K562 (cell line): ENCODE measurements around the gene C1QBP. TPM values are rescaled to one million over a fixed set of nuclear protein-coding genes. Genes with fewer than 3 reads are reported as not detected.
A peak's percentile ranks its signal among the peaks of the same experiment; 100 is the strongest.

Experiments used
- BCL6 ChIP-seq: fragments of 250-450 bp; sonication (Bioruptor Pico); IDR thresholded peaks from 2 replicates; pipeline ENCODE4 v1.4.0; 2020
- CXXC5 ChIP-seq: fragments of 250-450 bp; sonication (Bioruptor Pico); IDR thresholded peaks from 2 replicates; pipeline ENCODE4 v1.8.0; 2022; ENCODE audit warnings: inconsistent platforms, mild to moderate bottlenecking, moderate library complexity
- E2F3 ChIP-seq: fragments of 250-450 bp; sonication (Bioruptor Pico); IDR thresholded peaks from 2 replicates; pipeline ENCODE4 v1.4.0; 2020; ENCODE audit warnings: mild to moderate bottlenecking
- ELF2 ChIP-seq: fragments of 250-450 bp; sonication (Bioruptor Pico); IDR thresholded peaks from 2 replicates; pipeline ENCODE4 v1.5.0; 2021; ENCODE audit warnings: mild to moderate bottlenecking
- FOXM1 ChIP-seq, 2 experiments: fragments of 450-650 bp in 1 of 2; sonication (generic) in 1 of 2; formaldehyde crosslinking in 1 of 2; IDR thresholded peaks; 2 replicates each; pipeline versions ENCODE4 v1.6.1 to v1.9.0; 2017 to 2022; ENCODE audit warnings: low read depth in 2 of 2, mild to moderate bottlenecking in 2 of 2, missing genetic modification reagents in 1 of 2, moderate library complexity in 1 of 2
- KLF1 ChIP-seq: fragments of 450-650 bp; IDR thresholded peaks from 2 replicates; pipeline ENCODE4 v1.6.1; 2016; ENCODE audit warnings: missing genetic modification characterization, missing compliant biosample characterization
- MCM2 ChIP-seq: fragments of 450-650 bp; IDR thresholded peaks from 2 replicates; pipeline ENCODE4 v1.6.1; 2017; ENCODE audit warnings: low read depth, mild to moderate bottlenecking
- PBX2 ChIP-seq, 2 experiments: IDR thresholded peaks in 1 of 2; conservative IDR thresholded peaks in 1 of 2; 2 replicates each; pipeline ENCODE4 v1.6.1; 2016; ENCODE audit warnings: low read depth in 2 of 2, mild to moderate bottlenecking in 1 of 2, missing compliant biosample characterization in 1 of 2, missing genetic modification characterization in 1 of 2, moderate library complexity in 1 of 2
- POLR2G ChIP-seq: fragments of 200-400 bp; formaldehyde crosslinking; IDR thresholded peaks from 2 replicates; pipeline ENCODE4 v1.6.1; 2017; ENCODE audit warnings: low read depth, mild to moderate bottlenecking, antibody characterized with exemption, low read length, moderate library complexity
- RBM25 ChIP-seq: fragments of 200-400 bp; formaldehyde crosslinking; IDR thresholded peaks from 2 replicates; pipeline ENCODE4 v1.6.1; 2018; ENCODE audit warnings: low read length, low read depth, moderate library complexity; ENCODE audit not compliant: severe bottlenecking
- ZNF696 ChIP-seq: fragments of 250-450 bp; sonication (Bioruptor Pico); conservative IDR thresholded peaks from 2 replicates; pipeline ENCODE4 v1.4.0; 2020; ENCODE audit warnings: mild to moderate bottlenecking, moderate library complexity
- polyA plus RNA-seq, 8 experiments: library from polyadenylated mRNA; depleted of rRNA in 4 of 8; stranded (reverse) in 5 of 8; unstranded in 3 of 8; fragments of >200 nt; fragmentation: Nextera tagmentation in 2 of 8; fragmentation: Illumina TruSeq in 1 of 8; extraction: Ambion mirVana in 2 of 8; extraction: Trizol in 1 of 8; gene quantifications; 2 replicates each; pipeline versions ENCODE4 v1.2.1 to v1.2.3, GENCODE V29; 2011 to 2014; ENCODE audit warnings: inconsistent platforms in 1 of 8, missing spikeins in 1 of 8
- total RNA-seq, 7 experiments: library from RNA; depleted of rRNA in 6 of 7; stranded (reverse); fragments of >200 nt in 6 of 7; fragmentation: Illumina TruSeq in 2 of 7; extraction: Trizol in 2 of 7; gene quantifications; 2 replicates each; pipeline versions ENCODE4 v1.2.1 to v1.2.3, GENCODE V29; 2011 to 2021; ENCODE audit warnings: low replicate concordance in 1 of 7
- TF ChIP-seq, protein P1 (sequence below): fragments of 450-650 bp; IDR thresholded peaks from 2 replicates; pipeline ENCODE4 v1.6.1; 2017; ENCODE audit warnings: mild to moderate bottlenecking, moderate library complexity
- TF ChIP-seq, protein P2 (sequence below), 3 experiments: fragments of 200-800 bp in 1 of 3; fragments of 250-450 bp in 1 of 3; fragments of 450-650 bp in 1 of 3; sonication (Bioruptor Pico) in 1 of 3; sonication (Bioruptor generic) in 1 of 3; formaldehyde crosslinking in 1 of 3; IDR thresholded peaks; 2 replicates each; pipeline versions ENCODE4 v1.6.1 to v1.8.0; 2016 to 2022; ENCODE audit warnings: mild to moderate bottlenecking in 2 of 3, missing genetic modification characterization in 2 of 3, missing compliant biosample characterization in 1 of 3, moderate library complexity in 1 of 3
- TF ChIP-seq, protein P3 (sequence below): sonication (generic); formaldehyde crosslinking; IDR thresholded peaks from 2 replicates; pipeline ENCODE4 v1.8.0; 2022; ENCODE audit warnings: mild to moderate bottlenecking, missing genetic modification reagents
- TF ChIP-seq, protein P4 (sequence below): fragments of 250-450 bp; sonication (Bioruptor Pico); IDR thresholded peaks from 2 replicates; pipeline ENCODE4 v1.9.0; 2021; ENCODE audit warnings: mild to moderate bottlenecking

C1QBP gene
- total and polyA plus RNA-seq, 9 of the 15 experiments (the other 6 are each of a cell fraction or from before 2014, with no cell fraction given), result 90.7 to 665 (median 414) TPM

DNA sequence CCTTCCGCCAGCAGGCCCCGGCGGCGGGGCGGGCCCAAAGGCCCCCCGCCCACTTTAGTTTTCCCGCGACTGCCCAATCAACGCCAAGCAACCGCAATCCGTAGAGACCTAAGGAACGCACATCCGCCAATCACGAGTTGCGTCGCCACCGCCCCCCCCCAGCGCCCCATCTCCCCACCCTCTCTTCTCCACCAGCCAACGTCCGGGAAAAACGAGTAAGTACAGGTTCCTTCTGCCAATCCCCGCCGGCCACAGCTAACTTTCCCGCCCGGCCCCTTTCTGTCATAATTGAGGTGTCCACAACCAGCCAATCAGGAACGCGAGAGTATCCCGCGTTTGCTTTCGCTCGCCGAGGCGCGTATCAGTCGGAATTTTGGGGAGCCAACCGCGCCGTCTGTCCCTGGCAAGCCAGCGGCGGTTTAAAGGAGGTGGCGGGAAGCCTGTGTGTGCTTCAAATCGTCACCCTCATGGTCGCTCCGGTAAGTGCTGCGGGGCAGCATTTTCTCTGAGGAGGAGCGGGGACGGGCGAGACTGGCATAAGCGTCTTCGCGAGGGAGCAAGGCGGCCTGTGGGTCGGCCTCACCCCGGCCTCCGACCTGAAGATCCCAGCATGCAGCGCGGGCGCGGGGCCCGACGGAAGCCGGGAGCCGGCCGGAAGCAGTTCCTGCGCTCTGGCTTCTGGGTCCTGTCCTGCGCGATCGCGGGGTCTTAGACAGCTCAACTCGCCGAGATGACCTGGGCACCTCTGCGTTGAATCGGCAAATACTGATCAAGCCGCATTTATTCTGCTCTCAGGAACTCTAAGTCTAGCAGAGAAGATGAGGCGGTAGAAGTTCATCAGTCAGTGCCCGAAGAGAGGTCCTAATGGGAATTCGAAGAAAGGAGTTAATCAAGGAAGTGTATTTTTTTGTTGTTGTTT, 47.5 kb upstream of the C1QBP start, which contains the start of gene MIS12 (continued):
- TF ChIP-seq, protein P1, sequence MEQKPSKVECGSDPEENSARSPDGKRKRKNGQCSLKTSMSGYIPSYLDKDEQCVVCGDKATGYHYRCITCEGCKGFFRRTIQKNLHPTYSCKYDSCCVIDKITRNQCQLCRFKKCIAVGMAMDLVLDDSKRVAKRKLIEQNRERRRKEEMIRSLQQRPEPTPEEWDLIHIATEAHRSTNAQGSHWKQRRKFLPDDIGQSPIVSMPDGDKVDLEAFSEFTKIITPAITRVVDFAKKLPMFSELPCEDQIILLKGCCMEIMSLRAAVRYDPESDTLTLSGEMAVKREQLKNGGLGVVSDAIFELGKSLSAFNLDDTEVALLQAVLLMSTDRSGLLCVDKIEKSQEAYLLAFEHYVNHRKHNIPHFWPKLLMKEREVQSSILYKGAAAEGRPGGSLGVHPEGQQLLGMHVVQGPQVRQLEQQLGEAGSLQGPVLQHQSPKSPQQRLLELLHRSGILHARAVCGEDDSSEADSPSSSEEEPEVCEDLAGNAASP, result no peak
- TF ChIP-seq ZNF696 (CRISPR knock-in tag), result no peak
- TF ChIP-seq FOXM1 (IDR thresholded peaks at IDR 0.05; ENCODE audit: low read depth), result peak; percentile 13; the same call in 1 of the 2 replicates
- TF ChIP-seq FOXM1 (CRISPR knock-in tag; IDR thresholded peaks at IDR 0.05; ENCODE audit: low read depth), result no peak
- TF ChIP-seq KLF1, result no peak
- TF ChIP-seq CXXC5 (CRISPR knock-in tag), result peak; percentile 85
- TF ChIP-seq POLR2G, result peak; percentile 96
- peak; percentile 38 for TF ChIP-seq RBM25
- peak; percentile 79 for TF ChIP-seq E2F3
- TF ChIP-seq, protein P2, sequence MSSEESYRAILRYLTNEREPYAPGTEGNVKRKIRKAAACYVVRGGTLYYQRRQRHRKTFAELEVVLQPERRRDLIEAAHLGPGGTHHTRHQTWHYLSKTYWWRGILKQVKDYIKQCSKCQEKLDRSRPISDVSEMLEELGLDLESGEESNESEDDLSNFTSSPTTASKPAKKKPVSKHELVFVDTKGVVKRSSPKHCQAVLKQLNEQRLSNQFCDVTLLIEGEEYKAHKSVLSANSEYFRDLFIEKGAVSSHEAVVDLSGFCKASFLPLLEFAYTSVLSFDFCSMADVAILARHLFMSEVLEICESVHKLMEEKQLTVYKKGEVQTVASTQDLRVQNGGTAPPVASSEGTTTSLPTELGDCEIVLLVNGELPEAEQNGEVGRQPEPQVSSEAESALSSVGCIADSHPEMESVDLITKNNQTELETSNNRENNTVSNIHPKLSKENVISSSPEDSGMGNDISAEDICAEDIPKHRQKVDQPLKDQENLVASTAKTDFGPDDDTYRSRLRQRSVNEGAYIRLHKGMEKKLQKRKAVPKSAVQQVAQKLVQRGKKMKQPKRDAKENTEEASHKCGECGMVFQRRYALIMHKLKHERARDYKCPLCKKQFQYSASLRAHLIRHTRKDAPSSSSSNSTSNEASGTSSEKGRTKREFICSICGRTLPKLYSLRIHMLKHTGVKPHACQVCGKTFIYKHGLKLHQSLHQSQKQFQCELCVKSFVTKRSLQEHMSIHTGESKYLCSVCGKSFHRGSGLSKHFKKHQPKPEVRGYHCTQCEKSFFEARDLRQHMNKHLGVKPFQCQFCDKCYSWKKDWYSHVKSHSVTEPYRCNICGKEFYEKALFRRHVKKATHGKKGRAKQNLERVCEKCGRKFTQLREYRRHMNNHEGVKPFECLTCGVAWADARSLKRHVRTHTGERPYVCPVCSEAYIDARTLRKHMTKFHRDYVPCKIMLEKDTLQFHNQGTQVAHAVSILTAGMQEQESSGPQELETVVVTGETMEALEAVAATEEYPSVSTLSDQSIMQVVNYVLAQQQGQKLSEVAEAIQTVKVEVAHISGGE (CRISPR knock-in tag; IDR thresholded peaks at IDR 0.05), result peak; percentile 55 to 91 (median 71); a peak in 4 of 6 replicates
- TF ChIP-seq, protein P3, sequence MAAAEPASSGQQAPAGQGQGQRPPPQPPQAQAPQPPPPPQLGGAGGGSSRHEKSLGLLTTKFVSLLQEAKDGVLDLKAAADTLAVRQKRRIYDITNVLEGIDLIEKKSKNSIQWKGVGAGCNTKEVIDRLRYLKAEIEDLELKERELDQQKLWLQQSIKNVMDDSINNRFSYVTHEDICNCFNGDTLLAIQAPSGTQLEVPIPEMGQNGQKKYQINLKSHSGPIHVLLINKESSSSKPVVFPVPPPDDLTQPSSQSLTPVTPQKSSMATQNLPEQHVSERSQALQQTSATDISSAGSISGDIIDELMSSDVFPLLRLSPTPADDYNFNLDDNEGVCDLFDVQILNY (CRISPR knock-in tag), result 0 out of 2 replicates have a peak, but pooled peaks have one; percentile 16
- TF ChIP-seq PBX2 (CRISPR knock-in tag; IDR thresholded peaks at IDR 0.05; ENCODE audit: low read depth), result no peak
- peak; percentile 51 for TF ChIP-seq PBX2 (tag; conservative IDR thresholded peaks at IDR 0.05; ENCODE audit: low read depth)
- no peak for TF ChIP-seq MCM2
- TF ChIP-seq, protein P4, sequence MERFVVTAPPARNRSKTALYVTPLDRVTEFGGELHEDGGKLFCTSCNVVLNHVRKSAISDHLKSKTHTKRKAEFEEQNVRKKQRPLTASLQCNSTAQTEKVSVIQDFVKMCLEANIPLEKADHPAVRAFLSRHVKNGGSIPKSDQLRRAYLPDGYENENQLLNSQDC (CRISPR knock-in tag), result no peak
- TF ChIP-seq ELF2, result no peak
- TF ChIP-seq BCL6 (CRISPR knock-in tag), result no peak
